Vagina (tissue), 2 donors: ENCODE measurements around the gene TEX22. TPM values are rescaled to one million over a fixed set of nuclear protein-coding genes. Genes with fewer than 3 reads are reported as not detected.
A peak's percentile ranks its signal among the peaks of the same experiment; 100 is the strongest.

Source experiments
- DNase-seq, 2 donors: peaks; one replicate each; pipeline ENCODE4 v3.0.0-alpha.2; 2017; ENCODE audit errors: extremely low spot score in 2 of 2
- H3K27ac ChIP-seq: fragments of 200-600 bp; sonication (generic); one replicate; pipeline ENCODE4 v1.5.1; 2019
- H3K27me3 ChIP-seq: fragments of 200-600 bp; sonication (generic); one replicate; pipeline ENCODE4 v1.5.1; 2019
- H3K36me3 ChIP-seq, 2 donors: fragments of 200-600 bp; sonication (generic); one replicate each; pipeline ENCODE4 v1.5.1; 2017 to 2019
- H3K4me1 ChIP-seq: fragments of 200-600 bp; sonication (generic); one replicate; pipeline ENCODE4 v1.5.1; 2019
- H3K4me3 ChIP-seq, 2 donors: fragments of 200-600 bp; sonication (generic); 1 replicate in 1 of 2; 2 replicates in 1 of 2; pipeline ENCODE4 v1.5.1; 2016 to 2019
- H3K9me3 ChIP-seq: fragments of 200-600 bp; sonication (generic); one replicate; pipeline ENCODE4 v1.5.1; 2019
- CTCF ChIP-seq, 3 experiments: fragments of 450-650 bp in 2 of 3; fragments of 200-600 bp in 1 of 3; sonication (generic) in 1 of 3; IDR thresholded peaks; one replicate each; pipeline ENCODE4 v1.5.1; 2017 to 2019; ENCODE audit warnings: antibody characterized with exemption in 3 of 3, mild to moderate bottlenecking in 2 of 3, moderate library complexity in 2 of 3
- POLR2A ChIP-seq, 2 donors: fragments of 450-650 bp; IDR thresholded peaks; one replicate each; pipeline ENCODE4 v1.6.1; 2017; ENCODE audit warnings: antibody characterized with exemption in 2 of 2, mild to moderate bottlenecking in 2 of 2, moderate library complexity in 2 of 2
- POLR2AphosphoS5 ChIP-seq, 2 donors: sonication (generic); formaldehyde crosslinking; IDR thresholded peaks; one replicate each; pipeline ENCODE4 v1.9.0; 2017; ENCODE audit warnings: antibody characterized with exemption in 2 of 2, mild to moderate bottlenecking in 2 of 2, low read depth in 1 of 2; ENCODE audit not compliant: insufficient read depth in 1 of 2
- intact Hi-C: fragments of 100-400 bp; cut with DNase I; formaldehyde crosslinking; loops from one replicate; pipeline ENCODE4 v1.15.1; 2023
- total RNA-seq: library from RNA; depleted of rRNA; stranded (reverse); fragments of >200 nt; gene quantifications from one replicate; pipeline ENCODE4 v1.2.3, GENCODE V29; 2016

Gene TEX22
- total RNA-seq, 1 donor from 2014 or later, result not detected

GRCh38 chr14:105446971-105447370 is 48.6 kb downstream of the TEX22 start:
- intact Hi-C loops, result loop anchor here (10.0 kb wide), 1 partner anchor 78 kb away; the partner anchor contains the start of gene TMEM121
- Histone ChIP-seq H3K4me1 (peaks cover 12% of the 10 kb centered on the region), H3K36me3 (peaks cover 0 to 22% of the 10 kb centered on the region in 2 donors), H3K27me3 (no peaks in the 10 kb centered on the region), H3K4me3 (no peak overlapping the region), H3K27ac (no peak overlapping the region), H3K9me3 (no peaks in the 10 kb centered on the region)
- DNase-seq, result no peak
- no peak for TF ChIP-seq POLR2AphosphoS5 (IDR thresholded peaks at IDR 0.05; ENCODE audit: insufficient read depth in 1 of 2, low read depth in 1 of 2)
- no peak for TF ChIP-seq CTCF (IDR thresholded peaks at IDR 0.05)
- TF ChIP-seq POLR2A (IDR thresholded peaks at IDR 0.05), result no peak

GRCh38 chr14:105447651-105448640 is 49.6 kb downstream of the TEX22 start:
- Histone ChIP-seq H3K9me3 (no peaks in the 10 kb centered on the region), H3K4me3 (no peak overlapping the region), H3K4me1 (peaks cover 12% of the 10 kb centered on the region), H3K27me3 (no peaks in the 10 kb centered on the region), H3K27ac (no peak overlapping the region), H3K36me3 (peaks cover 0 to 22% of the 10 kb centered on the region in 2 donors)
- no peak for DNase-seq
- intact Hi-C loops, result loop anchor here (10.0 kb wide), 1 partner anchor 77 kb away; the partner anchor contains the start of gene TMEM121
- no peak for TF ChIP-seq CTCF (IDR thresholded peaks at IDR 0.05)
- no peak for TF ChIP-seq POLR2AphosphoS5 (IDR thresholded peaks at IDR 0.05; ENCODE audit: insufficient read depth in 1 of 2, low read depth in 1 of 2)
- no peak for TF ChIP-seq POLR2A (IDR thresholded peaks at IDR 0.05)

- H3K27me3 ChIP-seq, result no peaks in the 10 kb centered on the region
- H3K27ac ChIP-seq, result no peak overlapping the region
- peaks cover 12% of the 10 kb centered on the region for H3K4me1 ChIP-seq
- no peak for DNase-seq
- no peak overlapping the region for H3K4me3 ChIP-seq
- H3K36me3 ChIP-seq, result peaks cover 0 to 20% of the 10 kb centered on the region in 2 donors
- no peaks in the 10 kb centered on the region for H3K9me3 ChIP-seq
- TF ChIP-seq POLR2A (IDR thresholded peaks at IDR 0.05) (no peak), CTCF (IDR thresholded peaks at IDR 0.05) (peak; percentile 66 to 78 (median 66)), POLR2AphosphoS5 (IDR thresholded peaks at IDR 0.05; ENCODE audit: insufficient read depth in 1 of 2, low read depth in 1 of 2) (peak in 1 of 2 donors; percentile 40)
- intact Hi-C loops, result loop anchor here (10.0 kb wide), 1 partner anchor 76 kb away; the partner anchor contains the start of gene TMEM121
Measured at GRCh38 chr14:105448706-105449111, 50.4 kb downstream of the TEX22 start.

- Histone ChIP-seq H3K27ac (no peak overlapping the region), H3K9me3 (no peaks in the 10 kb centered on the region), H3K27me3 (no peaks in the 10 kb centered on the region), H3K4me3 (no peak overlapping the region), H3K4me1 (peaks cover 12% of the 10 kb centered on the region), H3K36me3 (peaks cover 0 to 28% of the 10 kb centered on the region in 2 donors)
- intact Hi-C loops, result loop anchor here (10.0 kb wide), 1 partner anchor 75 kb away; the partner anchor contains the start of gene TMEM121
- no peak for TF ChIP-seq CTCF (IDR thresholded peaks at IDR 0.05)
- no peak for TF ChIP-seq POLR2AphosphoS5 (IDR thresholded peaks at IDR 0.05; ENCODE audit: insufficient read depth in 1 of 2, low read depth in 1 of 2)
- TF ChIP-seq POLR2A (IDR thresholded peaks at IDR 0.05), result no peak
- no peak for DNase-seq
Measured at GRCh38 chr14:105449276-105450122, 51.2 kb downstream of the TEX22 start.
